HK-2 (cell line): ENCODE measurements around the gene CCDC27.

Source experiments
- DNase-seq: peaks from one replicate; pipeline ENCODE4 v3.0.0-alpha.2; 2018; ENCODE audit not compliant: unreplicated experiment

CCDC27 gene

GRCh38 chr1:3718764-3719163 is 33.5 kb upstream of the CCDC27 start:
- no peak for DNase-seq

- DNase-seq: no peak
These were observed 30.2 kb upstream of the CCDC27 start for GRCh38 chr1:3721955-3722465.

GRCh38 chr1:3722846-3723245 is 29.4 kb upstream of the CCDC27 start:
- no peak for DNase-seq

- peak; percentile 69 for DNase-seq
These were observed 27.7 kb upstream of the CCDC27 start for GRCh38 chr1:3724416-3725030.

- no peak for DNase-seq
These were observed 26.9 kb upstream of the CCDC27 start for GRCh38 chr1:3725366-3725765.

GRCh38 chr1:3727042-3727824 is 25.0 kb upstream of the CCDC27 start:
- no peak for DNase-seq

GRCh38 chr1:3727825-3728776 is 24.1 kb upstream of the CCDC27 start:
- DNase-seq: no peak

- DNase-seq: no peak
These were observed 22.4 kb upstream of the CCDC27 start for GRCh38 chr1:3729594-3730542.

- DNase-seq: no peak
These were observed 21.6 kb upstream of the CCDC27 start for GRCh38 chr1:3730543-3731247.

GRCh38 chr1:3731583-3732433 is 20.4 kb upstream of the CCDC27 start:
- DNase-seq: no peak

- DNase-seq: no peak
These were observed 19.7 kb upstream of the CCDC27 start for GRCh38 chr1:3732434-3733093.

- no peak for DNase-seq
These were observed 19.0 kb upstream of the CCDC27 start for GRCh38 chr1:3733094-3733882.

- no peak for DNase-seq
These were observed 18.2 kb upstream of the CCDC27 start for GRCh38 chr1:3733883-3734589.

- no peak for DNase-seq
These were observed 17.6 kb upstream of the CCDC27 start for GRCh38 chr1:3734602-3735001.

- no peak for DNase-seq
These were observed 17.1 kb upstream of the CCDC27 start for GRCh38 chr1:3735027-3735681.

GRCh38 chr1:3735688-3736087 is 16.6 kb upstream of the CCDC27 start:
- no peak for DNase-seq

GRCh38 chr1:3736131-3736561 is 16.1 kb upstream of the CCDC27 start:
- DNase-seq: no peak
